Hepatocyte (in vitro differentiated cells): Measurements from ENCODE around the gene PRPSAP2. TPM values are rescaled to one million over a fixed set of nuclear protein-coding genes. Genes with fewer than 3 reads are reported as not detected.

Experiments used
- DNase-seq: peaks from one replicate; pipeline ENCODE4 v3.0.0-alpha.2; 2016; ENCODE audit warnings: low spot score
- H2AFZ ChIP-seq: fragments of 200-600 bp; sonication (generic); 2 replicates; pipeline ENCODE4 v1.6.0; 2016; ENCODE audit warnings: antibody characterized with exemption, mild to moderate bottlenecking
- H3K27ac ChIP-seq: fragments of 200-600 bp; sonication (generic); 2 replicates; pipeline ENCODE4 v1.5.1; 2016; ENCODE audit warnings: mild to moderate bottlenecking
- H3K27me3 ChIP-seq: fragments of 200-600 bp; sonication (generic); 2 replicates; pipeline ENCODE4 v1.6.1; 2016
- H3K36me3 ChIP-seq: fragments of 200-600 bp; sonication (generic); replicated peaks from 2 replicates; pipeline ENCODE4 v1.5.1; 2016; ENCODE audit warnings: low read depth; ENCODE audit not compliant: insufficient read depth
- H3K4me1 ChIP-seq: fragments of 200-600 bp; sonication (generic); 2 replicates; pipeline ENCODE4 v1.5.1; 2016; ENCODE audit warnings: mild to moderate bottlenecking, moderate library complexity; ENCODE audit not compliant: insufficient read depth
- H3K4me2 ChIP-seq: fragments of 200-600 bp; sonication (generic); 2 replicates; pipeline ENCODE4 v1.6.0; 2016
- H3K4me3 ChIP-seq: fragments of 200-600 bp; sonication (generic); 2 replicates; pipeline ENCODE4 v1.5.1; 2016; ENCODE audit warnings: mild to moderate bottlenecking
- H3K79me2 ChIP-seq: fragments of 200-600 bp; sonication (generic); 2 replicates; pipeline ENCODE4 v1.6.0; 2017; ENCODE audit warnings: mild to moderate bottlenecking
- H3K9me2 ChIP-seq: fragments of 200-600 bp; sonication (generic); replicated peaks from 2 replicates; pipeline ENCODE4 v1.6.0; 2017; ENCODE audit warnings: mild to moderate bottlenecking; ENCODE audit not compliant: insufficient read depth
- H3K9me3 ChIP-seq: fragments of 200-600 bp; sonication (generic); 2 replicates; pipeline ENCODE4 v1.5.1; 2016; ENCODE audit warnings: low read depth, mild to moderate bottlenecking
- H4K20me1 ChIP-seq: fragments of 200-600 bp; sonication (generic); 2 replicates; pipeline ENCODE4 v1.6.0; 2016; ENCODE audit warnings: mild to moderate bottlenecking; ENCODE audit not compliant: insufficient read depth, poor library complexity, severe bottlenecking
- EZH2 ChIP-seq: fragments of 200-600 bp; sonication (generic); IDR thresholded peaks from 2 replicates; pipeline ENCODE4 v1.6.1; 2016; ENCODE audit warnings: antibody characterized with exemption, mild to moderate bottlenecking, borderline replicate concordance
- EZH2phosphoT487 ChIP-seq: fragments of 200-600 bp; sonication (generic); IDR thresholded peaks from one replicate; pipeline ENCODE4 v1.6.1; 2018; ENCODE audit warnings: antibody characterized with exemption, mild to moderate bottlenecking, low read depth, moderate library complexity; ENCODE audit not compliant: unreplicated experiment, severe bottlenecking
- WGBS: methylation state at CpG from one replicate; pipeline ENCODE4 v1.1.6; 2016; ENCODE audit warnings: low lambda C conversion rate; ENCODE audit errors: missing lambda C conversion rate; 5-methylcytosine and 5-hydroxymethylcytosine counted together
- polyA plus RNA-seq: library from polyadenylated mRNA; unstranded; fragments of >200 nt; fragmentation: Nextera tagmentation; extraction: Ambion mirVana; gene quantifications from 2 replicates; pipeline ENCODE4 v1.2.1, GENCODE V29; 2016
- total RNA-seq: library from RNA; depleted of rRNA; stranded (reverse); fragments of >200 nt; gene quantifications from 2 replicates; pipeline ENCODE4 v1.2.3, GENCODE V29; 2014
- TF ChIP-seq, protein P1 (sequence below): fragments of 200-600 bp; sonication (generic); IDR thresholded peaks from 2 replicates; pipeline ENCODE4 v1.5.1; 2016; ENCODE audit warnings: antibody characterized with exemption, mild to moderate bottlenecking; ENCODE audit not compliant: poor library complexity

The PRPSAP2 gene
- total and polyA plus RNA-seq, 2 experiments from 2014 or later, result 25.0 to 55.7 TPM

DNA sequence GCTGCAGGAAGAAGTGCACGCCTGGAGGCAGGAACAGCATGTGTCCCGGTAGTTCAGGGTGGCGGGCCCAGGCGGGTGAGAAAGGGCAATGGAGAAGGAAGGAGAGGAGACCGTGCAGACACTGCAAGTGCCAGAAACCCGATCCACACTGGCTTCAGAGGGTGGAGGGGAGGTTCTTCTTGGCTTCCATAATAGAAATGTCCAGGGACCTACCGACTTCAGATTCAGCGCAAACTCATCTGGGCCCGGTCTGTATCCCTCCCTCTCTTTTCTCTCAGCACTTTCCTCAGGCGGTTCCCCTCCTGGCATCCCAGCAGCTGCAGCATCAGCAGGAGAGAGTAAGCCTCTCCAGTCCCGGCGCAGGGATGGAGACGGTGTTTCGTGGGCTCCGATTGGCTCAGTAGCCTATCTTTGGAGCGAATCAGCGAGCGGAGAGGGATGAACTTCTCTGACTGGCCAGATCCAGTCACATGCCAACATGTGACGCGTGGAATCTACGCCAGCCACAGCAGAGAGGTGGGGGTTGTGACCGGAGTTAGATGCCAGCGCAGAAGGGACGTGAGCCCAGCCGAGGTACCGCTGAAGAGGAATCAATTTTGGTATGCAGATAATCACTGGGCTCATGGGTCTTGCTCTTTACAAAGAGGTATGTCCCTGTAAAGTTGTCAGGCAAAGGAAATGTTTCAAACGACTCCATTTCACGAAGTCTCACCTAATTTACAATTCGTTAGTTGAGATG, 1.9 kb upstream of the PRPSAP2 start:
- Histone ChIP-seq H3K79me2 (peaks cover 30% of the 10 kb centered on the region), H3K9me2 (no peaks in the 10 kb centered on the region), H2AFZ (peak overlapping the region; percentile 45), H3K4me3 (peak overlapping the region; percentile 46), H3K4me1 (no peaks in the 10 kb centered on the region), H3K27me3 (no peaks in the 10 kb centered on the region), H3K36me3 (no peaks in the 10 kb centered on the region), H3K4me2 (peak overlapping the region; percentile 77), H4K20me1 (no peaks in the 10 kb centered on the region), H3K27ac (peak overlapping the region; percentile 83), H3K9me3 (no peaks in the 10 kb centered on the region)
- TF ChIP-seq, protein P1, sequence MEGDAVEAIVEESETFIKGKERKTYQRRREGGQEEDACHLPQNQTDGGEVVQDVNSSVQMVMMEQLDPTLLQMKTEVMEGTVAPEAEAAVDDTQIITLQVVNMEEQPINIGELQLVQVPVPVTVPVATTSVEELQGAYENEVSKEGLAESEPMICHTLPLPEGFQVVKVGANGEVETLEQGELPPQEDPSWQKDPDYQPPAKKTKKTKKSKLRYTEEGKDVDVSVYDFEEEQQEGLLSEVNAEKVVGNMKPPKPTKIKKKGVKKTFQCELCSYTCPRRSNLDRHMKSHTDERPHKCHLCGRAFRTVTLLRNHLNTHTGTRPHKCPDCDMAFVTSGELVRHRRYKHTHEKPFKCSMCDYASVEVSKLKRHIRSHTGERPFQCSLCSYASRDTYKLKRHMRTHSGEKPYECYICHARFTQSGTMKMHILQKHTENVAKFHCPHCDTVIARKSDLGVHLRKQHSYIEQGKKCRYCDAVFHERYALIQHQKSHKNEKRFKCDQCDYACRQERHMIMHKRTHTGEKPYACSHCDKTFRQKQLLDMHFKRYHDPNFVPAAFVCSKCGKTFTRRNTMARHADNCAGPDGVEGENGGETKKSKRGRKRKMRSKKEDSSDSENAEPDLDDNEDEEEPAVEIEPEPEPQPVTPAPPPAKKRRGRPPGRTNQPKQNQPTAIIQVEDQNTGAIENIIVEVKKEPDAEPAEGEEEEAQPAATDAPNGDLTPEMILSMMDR, result no peak
- TF ChIP-seq EZH2 (no peak), EZH2phosphoT487 (no peak)
- DNase-seq, result peak; percentile 96
- WGBS, result under 1% methylated on average over 29 of the region's 29 CpGs

DNA sequence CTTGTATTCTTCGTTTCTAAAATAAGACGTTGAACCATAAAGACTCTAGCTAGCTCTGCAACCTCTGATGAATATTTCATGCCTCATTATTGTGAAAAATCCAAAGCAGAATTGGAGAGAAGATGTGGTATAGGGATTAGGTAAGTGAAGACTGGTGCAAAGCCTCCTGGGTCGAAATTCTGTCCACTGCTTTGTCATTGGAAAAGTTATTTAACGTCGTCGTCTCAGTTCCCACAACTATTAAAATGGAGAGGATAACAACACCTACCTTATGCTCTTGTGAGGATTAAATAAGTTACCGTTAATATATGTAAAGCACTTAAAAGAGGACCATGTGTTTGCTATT, 1.4 kb upstream of the PRPSAP2 start:
- DNase-seq, result no peak
- Histone ChIP-seq H3K79me2 (peaks cover 36% of the 10 kb centered on the region), H3K36me3 (no peaks in the 10 kb centered on the region), H3K4me1 (no peaks in the 10 kb centered on the region), H2AFZ (peak overlapping the region; percentile 45), H3K4me3 (peak overlapping the region; percentile 46), H4K20me1 (no peaks in the 10 kb centered on the region), H3K4me2 (peak overlapping the region; percentile 77), H3K9me2 (no peaks in the 10 kb centered on the region), H3K27ac (peak overlapping the region; percentile 83), H3K27me3 (no peaks in the 10 kb centered on the region), H3K9me3 (no peaks in the 10 kb centered on the region)
- 13% methylated on average over 7 of the region's 7 CpGs for WGBS
- TF ChIP-seq EZH2 (no peak), EZH2phosphoT487 (no peak)
- TF ChIP-seq, protein P1, result no peak

DNA sequence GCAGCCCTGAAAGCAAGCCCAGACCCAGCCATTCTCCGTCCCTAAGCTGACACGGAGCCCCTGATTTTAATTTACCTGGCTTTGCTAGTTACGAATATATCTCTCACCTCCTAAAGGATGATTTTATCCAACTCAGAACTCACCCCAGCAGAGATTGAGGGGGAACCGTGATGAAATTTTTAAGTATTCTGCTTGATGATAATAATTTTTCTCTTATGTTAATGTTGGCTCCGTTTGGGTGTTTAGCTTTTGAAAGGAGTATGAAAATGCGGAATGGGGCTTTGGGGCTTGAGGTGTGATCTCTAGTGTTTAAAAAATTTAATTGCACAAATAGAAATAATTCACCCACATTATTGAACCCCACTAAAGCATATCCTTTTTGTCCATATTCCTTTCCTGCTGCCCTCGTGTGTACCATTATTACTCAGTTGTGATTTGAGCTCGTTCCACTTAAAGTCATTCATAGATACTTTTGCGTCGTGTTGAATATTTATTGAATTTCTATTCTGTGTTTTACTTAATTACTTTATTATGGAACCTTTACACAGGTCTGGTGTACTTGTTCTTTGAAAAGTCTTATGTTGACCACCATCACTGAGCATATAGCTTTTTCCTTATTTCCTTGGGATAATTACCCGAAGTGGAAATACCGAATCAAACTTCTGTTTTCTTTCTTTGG, 775 bp downstream of the PRPSAP2 start:
- no peak for DNase-seq
- H3K4me1 ChIP-seq, result no peaks in the 10 kb centered on the region
- WGBS, result 13% methylated on average over 12 of the region's 12 CpGs
- peak overlapping the region; percentile 93 for H3K27ac ChIP-seq
- peak overlapping the region; percentile 78 for H3K4me2 ChIP-seq
- H3K9me3 ChIP-seq, result no peaks in the 10 kb centered on the region
- H3K9me2 ChIP-seq, result no peaks in the 10 kb centered on the region
- H3K79me2 ChIP-seq, result peaks cover 57% of the 10 kb centered on the region
- H4K20me1 ChIP-seq, result no peaks in the 10 kb centered on the region
- H2AFZ ChIP-seq, result peak overlapping the region; percentile 75
- TF ChIP-seq, protein P1, result no peak
- TF ChIP-seq EZH2phosphoT487 (no peak), EZH2 (no peak)
- H3K4me3 ChIP-seq, result peak overlapping the region; percentile 83
- H3K36me3 ChIP-seq, result no peaks in the 10 kb centered on the region
- H3K27me3 ChIP-seq, result no peaks in the 10 kb centered on the region
